ENCODE measurements around the gene FAM168A. TPM values are rescaled to one million over a fixed set of nuclear protein-coding genes. Genes with fewer than 3 reads are reported as not detected.

The FAM168A gene
- total and polyA plus RNA-seq, 2 of the 8 experiments (the other 6 are each of a cell fraction or from before 2014, with no cell fraction given) = 17.1 to 21.6 TPM

DNA sequence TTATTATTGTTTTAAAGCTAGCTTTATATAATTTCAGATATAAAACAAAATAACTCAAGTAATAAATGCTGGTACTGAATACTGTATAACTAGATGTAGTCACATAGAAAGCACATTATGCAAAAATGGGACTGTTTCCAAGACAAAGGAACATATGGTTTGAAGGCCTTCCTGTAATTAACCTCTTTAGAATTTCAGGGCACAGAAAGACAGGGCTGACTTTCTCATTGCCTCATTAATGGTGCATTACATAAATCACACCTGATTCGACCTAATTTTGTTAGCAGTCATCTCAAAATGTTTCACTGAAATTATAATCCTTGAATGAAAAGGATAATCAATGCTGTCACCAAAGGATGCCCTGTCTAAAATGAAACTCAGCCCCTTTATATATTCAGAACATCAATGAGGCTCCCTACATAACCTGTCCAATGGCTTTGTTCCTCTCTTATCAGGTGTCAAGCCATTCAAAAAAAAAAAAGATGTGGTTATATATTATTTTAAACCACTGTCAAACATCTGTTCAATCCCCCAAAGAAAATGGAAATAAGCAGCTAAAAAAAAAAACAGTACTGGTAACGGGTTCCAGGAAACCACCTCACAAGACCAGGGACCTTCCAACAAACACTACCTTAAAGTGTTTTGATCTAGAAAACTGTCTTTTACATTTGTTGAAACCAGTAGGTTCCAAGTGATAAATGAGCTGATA, 77.4 kb downstream of the FAM168A start:
- Histone ChIP-seq H3K4ac (replicated peaks; ENCODE audit: insufficient read length, low read depth, low read length) (no peak overlapping the region), H3K4me2 (ENCODE audit: insufficient read depth in 1 of 2, low read depth in 2 of 2, low read length in 2 of 2) (no peak overlapping the region), H2BK20ac (ENCODE audit: low read length) (no peak overlapping the region), H3K18ac (ENCODE audit: extremely low read depth, low read length) (no peak overlapping the region), H3K4me1 (replicated peaks in 1 of 4; ENCODE audit: control insufficient read depth in 3 of 4, insufficient read depth in 4 of 4, low read length in 3 of 4) (no peaks in the 10 kb centered on the region), H4K20me1 (replicated peaks in 1 of 2; ENCODE audit: control insufficient read depth in 1 of 2, insufficient read depth in 2 of 2, low read length in 2 of 2) (no peaks in the 10 kb centered on the region), H4K8ac (ENCODE audit: extremely low read depth, insufficient read depth, low read length) (no peak overlapping the region), H3K36me3 (ENCODE audit: control insufficient read depth in 2 of 4, insufficient read depth in 4 of 4, low read length in 3 of 4) (no peaks in the 10 kb centered on the region; a peak in 2 of 8 replicates), H3K79me1 (ENCODE audit: low read depth, low read length) (peaks cover 5% of the 10 kb centered on the region; the same call in 1 of the 2 replicates), H3K23ac (ENCODE audit: insufficient read length) (no peak overlapping the region), H3K79me2 (ENCODE audit: control insufficient read depth in 1 of 2, insufficient read depth in 2 of 2, low read length in 2 of 2) (peaks cover 0 to 6% of the 10 kb centered on the region in 2 experiments; a peak in 1 of 4 replicates), H2BK12ac (ENCODE audit: low read depth, low read length) (no peak overlapping the region), H3K9me3 (ENCODE audit: insufficient read depth in 2 of 2, low read depth in 1 of 2, low read length in 1 of 2) (peaks cover 7 to 9% of the 10 kb centered on the region in 2 experiments; a peak in 2 of 4 replicates), H3K27me3 (replicated peaks in 1 of 4; ENCODE audit: control insufficient read depth in 3 of 4, extremely low read depth in 1 of 4, insufficient read depth in 3 of 4, low read length in 3 of 4) (no peaks in the 10 kb centered on the region), H4K91ac (replicated peaks; ENCODE audit: insufficient read length, low read length) (no peak overlapping the region), H2BK120ac (replicated peaks; ENCODE audit: low read depth, low read length) (no peak overlapping the region), H3K9ac (replicated peaks in 1 of 4; ENCODE audit: extremely low read depth in 1 of 4, low read depth in 3 of 4, low read length in 3 of 4) (no peak overlapping the region), H2AK5ac (ENCODE audit: low read depth, low read length) (no peak overlapping the region), H3K27ac (ENCODE audit: low read depth, low read length) (no peak overlapping the region), H2BK15ac (ENCODE audit: low read length) (no peak overlapping the region), H3K56ac (replicated peaks; ENCODE audit: insufficient read length, low read depth, low read length) (no peak overlapping the region), H2AFZ (ENCODE audit: low read length) (no peak overlapping the region), H3K23me2 (ENCODE audit: low read depth, low read length) (no peaks in the 10 kb centered on the region), H3K4me3 (ENCODE audit: extremely low read depth in 1 of 4, insufficient read depth in 2 of 4, low read depth in 3 of 4, low read length in 4 of 4) (no peak overlapping the region), H3K14ac (ENCODE audit: insufficient read length) (no peak overlapping the region), H2BK5ac (ENCODE audit: low read depth, low read length) (no peak overlapping the region), H4K5ac (ENCODE audit: insufficient read length, low read depth, low read length) (no peak overlapping the region)
- ChIA-PET POLR2A (ENCODE audit: partially characterized antibody) (interaction anchor here (0.6 kb wide), 2 partner anchors 11 to 72 kb away, joined by 3 to 4 read pairs; no protein-coding TSS in a partner anchor), CTCF (ENCODE audit: partially characterized antibody) (interaction anchor here (0.6 to 2.0 kb wide), 4 partner anchors 7 to 66 kb away, joined by 4 to 5 read pairs (median 4); no protein-coding TSS in a partner anchor)
- DNase-seq (ENCODE audit: low read depth in 1 of 2, low spot score in 2 of 2) (no peak), FAIRE-seq (no peak)
- 76% methylated on average over 2 of the region's 2 CpGs; no CpG with 5 or more reads in 1 of the 2 experiments for WGBS, 2 experiments (ENCODE audit: extremely low coverage in 1 of 2, insufficient coverage in 1 of 2, insufficient read length in 1 of 2, insufficient replicate concordance in 2 of 2, low coverage in 1 of 2, low lambda C conversion rate in 2 of 2, missing lambda C conversion rate in 1 of 2)
- no peak for TF ChIP-seq TBP (IDR thresholded peaks at IDR 0.05; ENCODE audit: low read depth, low read length)
- TF ChIP-seq NANOG (IDR thresholded peaks at IDR 0.05; ENCODE audit: insufficient read depth, low read depth, low read length, poor library complexity, severe bottlenecking) = no peak
- TF ChIP-seq POLR2AphosphoS5 (IDR thresholded peaks at IDR 0.05; ENCODE audit: low read depth, low read length) = no peak
- TF ChIP-seq SIRT6 (IDR thresholded peaks at IDR 0.05; ENCODE audit: low read length) = no peak
- TF ChIP-seq RFX5 (IDR thresholded peaks at IDR 0.05; ENCODE audit: borderline replicate concordance, low read depth, low read length) = no peak
- TF ChIP-seq MAFK (IDR thresholded peaks at IDR 0.05; ENCODE audit: low read depth, low read length) = no peak
- TF ChIP-seq RNF2 (IDR thresholded peaks at IDR 0.05; ENCODE audit: borderline replicate concordance, low read depth, low read length, missing control alignments, poor library complexity, severe bottlenecking) = no peak
- no peak for TF ChIP-seq POU5F1 (IDR thresholded peaks at IDR 0.05; ENCODE audit: low read depth, low read length)
- TF ChIP-seq, protein P1, sequence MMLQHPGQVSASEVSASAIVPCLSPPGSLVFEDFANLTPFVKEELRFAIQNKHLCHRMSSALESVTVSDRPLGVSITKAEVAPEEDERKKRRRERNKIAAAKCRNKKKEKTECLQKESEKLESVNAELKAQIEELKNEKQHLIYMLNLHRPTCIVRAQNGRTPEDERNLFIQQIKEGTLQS (IDR thresholded peaks at IDR 0.05; ENCODE audit: insufficient read depth, low read depth, low read length) = no peak
- TF ChIP-seq CREB1 (IDR thresholded peaks at IDR 0.05) = no peak
- no peak for TF ChIP-seq KDM4A (IDR thresholded peaks at IDR 0.05; ENCODE audit: low read depth, low read length, severe bottlenecking)
- TF ChIP-seq RXRA (IDR thresholded peaks at IDR 0.05; ENCODE audit: insufficient read depth, low read depth, low read length) = no peak

Measured in H1 (cell line).